Measurements from ENCODE around the gene SETD7. TPM values are rescaled to one million over a fixed set of nuclear protein-coding genes. Genes with fewer than 3 reads are reported as not detected.

The SETD7 gene
- total RNA-seq, 1 donor from 2014 or later: 11.9 TPM

DNA sequence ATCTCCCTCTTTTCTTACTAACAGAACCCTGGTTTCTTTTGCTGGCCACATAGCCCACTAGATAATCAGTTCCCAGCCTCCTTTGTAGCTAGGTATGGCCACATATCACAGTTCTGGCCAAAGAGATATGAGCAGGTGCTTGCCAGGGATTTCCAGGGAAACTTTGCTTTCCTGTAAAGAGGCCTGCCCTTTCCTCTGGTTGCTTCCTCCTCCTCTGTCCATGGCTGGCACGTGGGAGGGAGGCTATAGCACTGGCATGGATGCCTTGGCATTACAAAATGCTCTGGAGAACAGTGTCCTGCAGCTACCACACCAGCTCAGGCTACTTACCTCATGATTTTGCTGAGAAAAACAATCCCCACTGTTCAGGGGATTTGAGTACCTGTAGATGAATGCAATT lies 74.6 kb downstream of the SETD7 start:
- Mint-ChIP-seq H3K27me3 (no peaks in the 10 kb centered on the region), H3K9me3 (ENCODE audit: low read depth) (no peaks in the 10 kb centered on the region), H3K4me3 (ENCODE audit: low read depth) (no peak overlapping the region), H3K36me3 (ENCODE audit: insufficient read depth) (no peaks in the 10 kb centered on the region), H3K27ac (no peak overlapping the region), H3K4me1 (ENCODE audit: low read depth) (no peaks in the 10 kb centered on the region)
- DNase-seq (ENCODE audit: low spot score, unreplicated experiment): no peak
- TF ChIP-seq, protein P1, sequence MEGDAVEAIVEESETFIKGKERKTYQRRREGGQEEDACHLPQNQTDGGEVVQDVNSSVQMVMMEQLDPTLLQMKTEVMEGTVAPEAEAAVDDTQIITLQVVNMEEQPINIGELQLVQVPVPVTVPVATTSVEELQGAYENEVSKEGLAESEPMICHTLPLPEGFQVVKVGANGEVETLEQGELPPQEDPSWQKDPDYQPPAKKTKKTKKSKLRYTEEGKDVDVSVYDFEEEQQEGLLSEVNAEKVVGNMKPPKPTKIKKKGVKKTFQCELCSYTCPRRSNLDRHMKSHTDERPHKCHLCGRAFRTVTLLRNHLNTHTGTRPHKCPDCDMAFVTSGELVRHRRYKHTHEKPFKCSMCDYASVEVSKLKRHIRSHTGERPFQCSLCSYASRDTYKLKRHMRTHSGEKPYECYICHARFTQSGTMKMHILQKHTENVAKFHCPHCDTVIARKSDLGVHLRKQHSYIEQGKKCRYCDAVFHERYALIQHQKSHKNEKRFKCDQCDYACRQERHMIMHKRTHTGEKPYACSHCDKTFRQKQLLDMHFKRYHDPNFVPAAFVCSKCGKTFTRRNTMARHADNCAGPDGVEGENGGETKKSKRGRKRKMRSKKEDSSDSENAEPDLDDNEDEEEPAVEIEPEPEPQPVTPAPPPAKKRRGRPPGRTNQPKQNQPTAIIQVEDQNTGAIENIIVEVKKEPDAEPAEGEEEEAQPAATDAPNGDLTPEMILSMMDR (IDR thresholded peaks at IDR 0.05; ENCODE audit: unreplicated experiment): no peak

DNA sequence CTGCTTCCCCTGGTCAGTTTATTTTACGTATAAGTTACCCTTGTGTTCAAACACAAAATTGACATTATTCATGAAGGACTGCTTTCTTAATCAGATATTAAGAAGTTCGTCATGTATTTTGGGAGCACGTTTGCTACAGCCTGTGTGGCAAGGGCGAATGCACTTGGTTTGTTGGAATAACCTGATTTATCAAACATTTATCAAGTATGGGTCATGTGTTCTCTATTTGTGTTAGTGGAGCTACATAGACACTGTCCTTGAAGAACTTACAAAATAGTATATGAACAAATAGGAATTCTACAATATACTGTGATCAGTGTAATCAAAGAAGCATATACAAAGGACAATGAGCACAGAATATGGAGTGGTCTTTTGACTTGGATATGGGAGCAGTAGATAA lies 79.7 kb downstream of the SETD7 start:
- no peaks in the 10 kb centered on the region for H3K27me3 Mint-ChIP-seq
- no peak overlapping the region for H3K27ac Mint-ChIP-seq

DNA sequence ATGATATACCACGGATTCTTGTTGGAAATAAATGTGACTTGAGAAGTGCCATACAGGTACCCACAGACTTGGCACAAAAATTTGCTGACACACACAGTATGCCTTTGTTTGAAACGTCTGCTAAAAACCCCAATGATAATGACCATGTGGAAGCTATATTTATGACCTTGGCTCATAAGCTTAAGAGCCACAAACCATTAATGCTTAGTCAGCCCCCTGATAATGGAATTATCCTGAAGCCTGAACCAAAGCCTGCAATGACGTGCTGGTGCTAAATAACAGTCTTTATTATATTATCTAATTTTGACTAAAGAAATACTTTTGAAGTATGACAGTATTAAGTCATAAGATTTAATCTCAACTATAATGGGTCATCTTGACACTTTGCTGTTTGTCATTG lies 83.2 kb downstream of the SETD7 start:
- Mint-ChIP-seq H3K27me3 (no peaks in the 10 kb centered on the region), H3K9me3 (ENCODE audit: low read depth) (peaks cover 22% of the 10 kb centered on the region), H3K27ac (no peak overlapping the region), H3K36me3 (ENCODE audit: insufficient read depth) (peaks cover 45% of the 10 kb centered on the region), H3K4me1 (ENCODE audit: low read depth) (peaks cover 5% of the 10 kb centered on the region), H3K4me3 (ENCODE audit: low read depth) (no peak overlapping the region)
- TF ChIP-seq, protein P1 (IDR thresholded peaks at IDR 0.05; ENCODE audit: unreplicated experiment): no peak
- DNase-seq (ENCODE audit: low spot score, unreplicated experiment): no peak

More for the DNA sequence above, 79.7 kb downstream of the SETD7 start:
- H3K4me3 Mint-ChIP-seq (ENCODE audit: low read depth): no peak overlapping the region
- H3K36me3 Mint-ChIP-seq (ENCODE audit: insufficient read depth): peaks cover 19% of the 10 kb centered on the region
- no peak for DNase-seq (ENCODE audit: low spot score, unreplicated experiment)
- peaks cover 7% of the 10 kb centered on the region for H3K9me3 Mint-ChIP-seq (ENCODE audit: low read depth)
- H3K4me1 Mint-ChIP-seq (ENCODE audit: low read depth): peaks cover 3% of the 10 kb centered on the region
- TF ChIP-seq, protein P1 (IDR thresholded peaks at IDR 0.05; ENCODE audit: unreplicated experiment): no peak

DNA sequence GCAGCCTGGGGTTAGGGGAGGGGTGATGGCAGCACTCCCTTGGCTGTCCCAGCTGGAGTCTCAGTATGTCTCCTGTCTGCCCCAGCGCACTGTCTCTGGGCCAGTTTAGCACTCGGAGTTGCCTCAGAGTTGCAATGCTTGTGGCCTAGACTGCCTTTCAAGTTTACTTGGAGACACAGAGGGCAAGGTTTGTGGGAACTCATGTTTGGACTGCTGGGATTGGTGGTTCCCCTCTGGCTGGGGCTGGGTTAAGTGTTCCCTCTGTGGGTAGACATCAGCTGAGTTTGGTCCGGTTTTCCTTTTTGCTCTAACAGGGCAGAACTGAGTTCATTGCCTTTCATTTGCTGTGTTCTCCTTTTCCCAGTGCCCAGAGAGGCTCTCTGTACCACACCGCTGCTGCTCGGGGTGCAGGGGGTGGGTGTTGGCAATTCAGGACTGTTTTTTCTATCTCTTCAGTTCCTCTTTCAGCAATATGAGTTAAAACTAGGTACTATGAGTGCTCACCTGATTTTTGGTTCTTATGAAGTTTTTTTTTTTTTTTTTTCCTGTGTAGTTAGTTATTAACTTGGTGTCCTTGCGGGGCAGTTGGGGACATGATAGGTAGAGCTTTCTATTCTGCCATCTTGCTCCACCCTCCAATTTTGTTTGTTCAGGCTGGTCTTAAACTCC lies 84.9 kb downstream of the SETD7 start:
- H3K27ac Mint-ChIP-seq: no peak overlapping the region
- H3K9me3 Mint-ChIP-seq (ENCODE audit: low read depth): peaks cover 22% of the 10 kb centered on the region
- peaks cover 5% of the 10 kb centered on the region for H3K4me1 Mint-ChIP-seq (ENCODE audit: low read depth)
- no peaks in the 10 kb centered on the region for H3K27me3 Mint-ChIP-seq
- DNase-seq (ENCODE audit: low spot score, unreplicated experiment): no peak
- no peak overlapping the region for H3K4me3 Mint-ChIP-seq (ENCODE audit: low read depth)
- TF ChIP-seq, protein P1 (IDR thresholded peaks at IDR 0.05; ENCODE audit: unreplicated experiment): no peak
- peaks cover 46% of the 10 kb centered on the region for H3K36me3 Mint-ChIP-seq (ENCODE audit: insufficient read depth)

DNA sequence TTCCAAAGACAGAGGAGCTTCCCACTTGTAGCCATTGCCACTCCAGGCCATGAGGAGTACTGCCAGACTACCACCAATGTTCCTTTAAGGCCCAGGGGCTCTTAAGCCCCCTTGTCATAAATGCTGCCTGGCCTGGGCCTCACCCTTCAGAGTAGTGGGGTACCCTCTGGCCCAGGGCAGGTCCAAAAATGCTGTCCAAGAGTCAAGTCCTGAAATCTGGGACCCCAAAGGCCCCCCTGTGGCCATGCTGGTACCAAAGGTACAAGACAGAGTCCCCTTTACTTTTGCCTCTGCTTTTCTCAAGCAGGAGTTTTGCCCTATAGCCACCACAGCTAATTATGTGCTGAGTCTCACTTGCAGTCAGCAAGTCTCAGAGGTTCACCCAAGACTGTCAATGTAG lies 85.7 kb downstream of the SETD7 start:
- Mint-ChIP-seq H3K4me1 (ENCODE audit: low read depth) (peaks cover 2% of the 10 kb centered on the region), H3K4me3 (ENCODE audit: low read depth) (no peak overlapping the region), H3K9me3 (ENCODE audit: low read depth) (peaks cover 22% of the 10 kb centered on the region), H3K27ac (no peak overlapping the region), H3K36me3 (ENCODE audit: insufficient read depth) (peaks cover 46% of the 10 kb centered on the region), H3K27me3 (no peaks in the 10 kb centered on the region)
- TF ChIP-seq, protein P1 (IDR thresholded peaks at IDR 0.05; ENCODE audit: unreplicated experiment): no peak
- no peak for DNase-seq (ENCODE audit: low spot score, unreplicated experiment)
